ENCODE results near the gene ADRA2B. TPM values are rescaled to one million over a fixed set of nuclear protein-coding genes. Genes with fewer than 3 reads are reported as not detected.

Gene ADRA2B
- polyA plus RNA-seq, 3 donors, result 1.6 TPM; not detected in 2

Other genes with a start within 250 kb of the ADRA2B start
- 1 to 10 TPM in 2 of 3 donors, under 1 TPM in 1; 0.95 to 1.1 (median 1.1) TPM for gene ANKRD36C, start 124.7 kb downstream of the ADRA2B start, polyA plus RNA-seq
- gene GPAT2, start 81.7 kb downstream of the ADRA2B start, polyA plus RNA-seq, result 1 to 10 TPM in 1 of 3 donors, under 1 TPM in 2; 0.44 to 1.6 (median 0.94) TPM
- under 1 TPM in 1 of 3 donors, not detected in 2; 0.71 TPM for gene ASTL, start 21.9 kb upstream of the ADRA2B start, polyA plus RNA-seq
- gene DUSP2, start 28.9 kb upstream of the ADRA2B start, polyA plus RNA-seq, result 100 to 1,000 TPM in 1 of 3 donors, 10 to 100 TPM in 2; 48.4 to 392 (median 66.1) TPM
- 100 to 1,000 TPM in 2 of 3 donors, 10 to 100 TPM in 1; 38.0 to 179 (median 172) TPM for gene STARD7, start 92.3 kb upstream of the ADRA2B start, polyA plus RNA-seq
- 100 to 1,000 TPM in 1 of 3 donors, 10 to 100 TPM in 2; 72.3 to 107 (median 78.5) TPM for gene TMEM127, start 149.4 kb upstream of the ADRA2B start, polyA plus RNA-seq
- gene CIAO1, start 149.7 kb upstream of the ADRA2B start, polyA plus RNA-seq, result 10 to 100 TPM; 73.7 to 93.8 (median 89.4) TPM
- 100 to 1,000 TPM in 1 of 3 donors, 10 to 100 TPM in 2; 27.2 to 122 (median 36.1) TPM for gene SNRNP200, start 189.0 kb upstream of the ADRA2B start, polyA plus RNA-seq
- under 1 TPM; 0.18 to 0.50 (median 0.39) TPM for gene ITPRIPL1, start 208.7 kb upstream of the ADRA2B start, polyA plus RNA-seq
- under 1 TPM in 2 of 3 donors, not detected in 1; 0.19 to 0.23 TPM for gene NCAPH, start 219.2 kb upstream of the ADRA2B start, polyA plus RNA-seq

Data from CD14-positive monocyte (primary cell).